ENCODE measurements around the gene DAB2IP. TPM values are rescaled to one million over a fixed set of nuclear protein-coding genes. Genes with fewer than 3 reads are reported as not detected.
"Not testable (repeated sequence)": the region's sequence is repeated elsewhere in the genome, so short reads cannot be mapped to it uniquely, and the experiment has no call there.

The DAB2IP gene
- 0.81 TPM for total RNA-seq

- DNase-seq (ENCODE audit: low read depth in 2 of 3, low spot score in 2 of 3): peak in 1 of 3 donors; percentile 35
These were observed at the start of gene DAB2IP for GRCh38 chr9:121651295-121652020. Gene DAB2IP, plus strand, starts transcription at chr9:121651634. Its CDS starts 142 bp downstream, at chr9:121651776.

- DNase-seq (ENCODE audit: low read depth in 2 of 3, low spot score in 2 of 3): no peak
These were observed 48.4 kb upstream of the DAB2IP start for GRCh38 chr9:121603028-121603427.

- peak in 1 of 3 donors; percentile 19 for DNase-seq (ENCODE audit: low read depth in 2 of 3, low spot score in 2 of 3)
These were observed 47.2 kb upstream of the DAB2IP start for GRCh38 chr9:121604242-121604641.

GRCh38 chr9:121604654-121605053, 46.8 kb upstream of the DAB2IP start:
- DNase-seq (ENCODE audit: low read depth in 2 of 3, low spot score in 2 of 3): no peak

- no peak for DNase-seq (ENCODE audit: low read depth in 2 of 3, low spot score in 2 of 3)
These were observed 43.8 kb upstream of the DAB2IP start for GRCh38 chr9:121607434-121608167.

GRCh38 chr9:121608168-121608853, 43.1 kb upstream of the DAB2IP start:
- DNase-seq (ENCODE audit: low read depth in 2 of 3, low spot score in 2 of 3): no peak

GRCh38 chr9:121609822-121610637, 41.4 kb upstream of the DAB2IP start:
- DNase-seq (ENCODE audit: low read depth in 2 of 3, low spot score in 2 of 3): no peak

- no peak for DNase-seq (ENCODE audit: low read depth in 2 of 3, low spot score in 2 of 3)
These were observed 40.8 kb upstream of the DAB2IP start for GRCh38 chr9:121610638-121610953.

GRCh38 chr9:121612511-121612998, 38.9 kb upstream of the DAB2IP start:
- DNase-seq (ENCODE audit: low read depth in 2 of 3, low spot score in 2 of 3): peak in 1 of 3 donors; percentile 48

GRCh38 chr9:121613009-121613752, 38.3 kb upstream of the DAB2IP start:
- peak in 1 of 3 donors; percentile 67 for DNase-seq (ENCODE audit: low read depth in 2 of 3, low spot score in 2 of 3)

- DNase-seq (ENCODE audit: low read depth in 2 of 3, low spot score in 2 of 3): no peak
These were observed 35.2 kb upstream of the DAB2IP start for GRCh38 chr9:121616123-121616755.

GRCh38 chr9:121618504-121618903, 32.9 kb upstream of the DAB2IP start:
- no peak for DNase-seq (ENCODE audit: low read depth in 2 of 3, low spot score in 2 of 3)

GRCh38 chr9:121618910-121619309, 32.5 kb upstream of the DAB2IP start:
- not testable (repeated sequence) for DNase-seq (ENCODE audit: low read depth in 2 of 3, low spot score in 2 of 3)

GRCh38 chr9:121619545-121620324, 31.7 kb upstream of the DAB2IP start:
- no peak for DNase-seq (ENCODE audit: low read depth in 2 of 3, low spot score in 2 of 3)

GRCh38 chr9:121620325-121620673, 31.1 kb upstream of the DAB2IP start:
- no peak for DNase-seq (ENCODE audit: low read depth in 2 of 3, low spot score in 2 of 3)

- DNase-seq (ENCODE audit: low read depth in 2 of 3, low spot score in 2 of 3): peak in 2 of 3 donors; percentile 65 to 71
These were observed 30.5 kb upstream of the DAB2IP start for GRCh38 chr9:121620777-121621449.

GRCh38 chr9:121622387-121623203, 28.8 kb upstream of the DAB2IP start:
- no peak for DNase-seq (ENCODE audit: low read depth in 2 of 3, low spot score in 2 of 3)
